Endothelial cell of umbilical vein (primary cell): ENCODE measurements around the gene PBX2. TPM values are rescaled to one million over a fixed set of nuclear protein-coding genes. Genes with fewer than 3 reads are reported as not detected.

Experiments used
- BruUV-seq: library from RNA; stranded (reverse); fragments of 400-500 nt; replicated peaks from 2 replicates; lab custom pipeline; 2021; lab: Mats Ljungman, UMichigan
- CTCF ChIA-PET: fragments of 300-600, 350-600 bp; sonication (Branson Sonifier 250); formaldehyde crosslinking; loops from one replicate; lab custom pipeline; 2021; ENCODE audit warnings: antibody characterized with exemption, inconsistent platforms; lab: Charles Lee
- POLR2A ChIA-PET: fragments of 300-600, 350-600 bp; sonication (Branson Sonifier 250); formaldehyde crosslinking; loops from one replicate; lab custom pipeline; 2021; ENCODE audit warnings: antibody characterized with exemption, inconsistent platforms; lab: Charles Lee
- DNase-seq: peaks from one replicate; pipeline ENCODE4 v3.0.0-alpha.2; 2011; ENCODE audit warnings: low read depth, low spot score
- FAIRE-seq: peaks from 2 replicates; lab custom pipeline; 2011; peaks lifted over from hg19 to GRCh38; lab: Jason Lieb, UNC
- H2AFZ ChIP-seq: 2 replicates; pipeline ENCODE4 v1.6.0; 2012; ENCODE audit warnings: low read depth, low read length, control low read depth, inconsistent platforms
- H3K27ac ChIP-seq: 2 replicates; pipeline ENCODE4 v1.5.1; 2011; ENCODE audit warnings: low read depth, mild to moderate bottlenecking, control low read depth, low read length, moderate library complexity; ENCODE audit not compliant: insufficient read depth
- H3K27me3 ChIP-seq, 2 experiments: 2 replicates each; pipeline versions ENCODE4 v1.6.0 to v1.6.1; 2011; ENCODE audit warnings: low read length in 2 of 2, mixed read lengths in 1 of 2; ENCODE audit not compliant: control insufficient read depth in 2 of 2, insufficient read depth in 2 of 2
- H3K36me3 ChIP-seq, 2 experiments: 2 replicates in 1 of 2; 3 replicates in 1 of 2; pipeline ENCODE4 v1.5.1; 2011; ENCODE audit warnings: low read length in 2 of 2, mild to moderate bottlenecking in 1 of 2, moderate library complexity in 1 of 2; ENCODE audit not compliant: control insufficient read depth in 2 of 2, insufficient read depth in 2 of 2; ENCODE audit errors: extremely low read depth in 1 of 2
- H3K4me1 ChIP-seq: 3 replicates; pipeline ENCODE4 v1.5.1; 2011; ENCODE audit warnings: mild to moderate bottlenecking, low read length; ENCODE audit not compliant: control insufficient read depth, insufficient read depth; ENCODE audit errors: extremely low read depth
- H3K4me2 ChIP-seq: 2 replicates; pipeline ENCODE4 v1.6.1; 2011; ENCODE audit warnings: low read length, control low read depth, mixed read lengths; ENCODE audit not compliant: insufficient read depth
- H3K4me3 ChIP-seq, 3 experiments: fragments of 200-600 bp in 1 of 3; sonication (generic), shearing (Covaris generic) in 1 of 3; replicated peaks in 1 of 3; 2 replicates each; pipeline ENCODE4 v1.5.1; 2011 to 2016; ENCODE audit warnings: control low read depth in 3 of 3, low read length in 3 of 3, mild to moderate bottlenecking in 2 of 3, inconsistent platforms in 1 of 3, low read depth in 1 of 3, moderate library complexity in 1 of 3; ENCODE audit not compliant: insufficient read depth in 1 of 3
- H3K79me2 ChIP-seq: 2 replicates; pipeline ENCODE4 v1.6.0; 2012; ENCODE audit warnings: low read length, inconsistent platforms; ENCODE audit not compliant: control insufficient read depth, insufficient read depth
- H3K9ac ChIP-seq: replicated peaks from 2 replicates; pipeline ENCODE3; 2011; ENCODE audit warnings: low read length, control low read depth; ENCODE audit not compliant: insufficient read depth; ENCODE audit errors: extremely low read depth
- H3K9me1 ChIP-seq: replicated peaks from 3 replicates; pipeline ENCODE4 v1.6.0; 2011; ENCODE audit warnings: mild to moderate bottlenecking, low read length; ENCODE audit not compliant: control insufficient read depth, insufficient read depth; ENCODE audit errors: extremely low read depth
- H3K9me3 ChIP-seq: replicated peaks from 2 replicates; pipeline ENCODE4 v1.5.1; 2012; ENCODE audit warnings: low read length, inconsistent platforms; ENCODE audit not compliant: control insufficient read depth, insufficient read depth
- H4K20me1 ChIP-seq: replicated peaks from 2 replicates; pipeline ENCODE3; 2011; ENCODE audit warnings: mild to moderate bottlenecking, low read length; ENCODE audit not compliant: control insufficient read depth, insufficient read depth; ENCODE audit errors: extremely low read depth
- EZH2 ChIP-seq: IDR thresholded peaks from 2 replicates; pipeline ENCODE4 v1.6.1; 2012; ENCODE audit warnings: borderline replicate concordance, low read depth, mild to moderate bottlenecking, moderate library complexity, low read length, inconsistent platforms; ENCODE audit not compliant: severe bottlenecking
- FOS ChIP-seq: IDR thresholded peaks from 2 replicates; pipeline ENCODE4 v1.6.1; 2011; ENCODE audit warnings: mild to moderate bottlenecking, low read length, moderate library complexity, borderline replicate concordance; ENCODE audit not compliant: insufficient read depth
- GATA2 ChIP-seq: IDR thresholded peaks from 2 replicates; pipeline ENCODE4 v1.7.0; 2011; ENCODE audit warnings: low read depth, mild to moderate bottlenecking, moderate library complexity, mixed read lengths, low read length; ENCODE audit not compliant: insufficient read length, insufficient read depth
- JUN ChIP-seq: IDR thresholded peaks from 2 replicates; pipeline ENCODE4 v1.6.1; 2011; ENCODE audit warnings: borderline replicate concordance, low read depth; ENCODE audit not compliant: insufficient read length, insufficient read depth
- MAX ChIP-seq: IDR thresholded peaks from 2 replicates; pipeline ENCODE4 v1.6.1; 2011; ENCODE audit not compliant: insufficient read depth, insufficient read length
- MYC ChIP-seq: IDR thresholded peaks from one replicate; pipeline ENCODE4 v1.6.1; 2011; ENCODE audit warnings: mild to moderate bottlenecking, low read depth, low read length
- POLR2AphosphoS5 ChIP-seq: IDR thresholded peaks from 2 replicates; pipeline ENCODE4 v1.6.1; 2012; ENCODE audit warnings: low read depth, mild to moderate bottlenecking, control low read depth, low read length, moderate library complexity; ENCODE audit not compliant: insufficient read depth
- dilution Hi-C: fragments of 300-500 bp; cut with MboI; formaldehyde crosslinking; loops from one replicate; pipeline ENCODE4 v1.15.0; 2019; ENCODE audit warnings: low sequenced_read_pairs; ENCODE audit not compliant: extremely low pct_ligation_motif_present
- intact Hi-C: fragments of 100-400 bp; cut with micrococcal nuclease; formaldehyde crosslinking; loops from one replicate; pipeline ENCODE4 v1.10.0; 2022
- polyA plus RNA-seq, 4 experiments: library from polyadenylated mRNA; depleted of rRNA in 3 of 4; stranded (reverse) in 3 of 4; unstranded in 1 of 4; fragments of >200 nt; gene quantifications; 2 replicates each; pipeline versions ENCODE4 v1.2.1 to v1.2.3, GENCODE V29; 2011 to 2012; ENCODE audit warnings: missing spikeins in 1 of 4
- total RNA-seq: library from RNA; stranded (reverse); gene quantifications from 2 replicates; pipeline ENCODE4 v1.2.3, GENCODE V29; 2021
- TF ChIP-seq, protein P1 (sequence below), 2 donors: IDR thresholded peaks; 1 replicate in 1 of 2; 2 replicates in 1 of 2; pipeline ENCODE4 v1.5.1; 2011; ENCODE audit warnings: low read length in 2 of 2, mild to moderate bottlenecking in 2 of 2, moderate library complexity in 2 of 2, control low read depth in 1 of 2, inconsistent platforms in 1 of 2, low read depth in 1 of 2; ENCODE audit not compliant: insufficient read depth in 1 of 2; ENCODE audit errors: extremely low read depth in 1 of 2

Gene PBX2
- total and polyA plus RNA-seq, 2 donors (not counting 3 experiments of a cell fraction or from before 2014, with no cell fraction given), result 82.3 to 100 TPM

GRCh38 chr6:32167761-32168262 lies 22.2 kb downstream of the PBX2 start:
- Histone ChIP-seq H3K79me2 (no peaks in the 10 kb centered on the region), H3K27ac (no peak overlapping the region), H3K9ac (no peak overlapping the region), H3K27me3 (no peaks in the 10 kb centered on the region), H4K20me1 (no peaks in the 10 kb centered on the region), H3K9me3 (no peaks in the 10 kb centered on the region), H3K4me1 (no peaks in the 10 kb centered on the region), H3K4me2 (no peak overlapping the region), H3K9me1 (no peaks in the 10 kb centered on the region), H3K36me3 (peaks cover 7 to 21% of the 10 kb centered on the region in 2 experiments), H3K4me3 (no peak overlapping the region), H2AFZ (no peak overlapping the region)
- no peak for DNase-seq
- BruUV-seq, result no TSS peak
- ChIA-PET POLR2A (no interaction called here), CTCF (no interaction called here)
- FAIRE-seq, result no peak
- intact Hi-C loops (no loop called here), dilution Hi-C loops (no loop called here)
- TF ChIP-seq MYC (no peak), EZH2 (no peak), JUN (no peak), FOS (no peak), GATA2 (no peak), POLR2AphosphoS5 (no peak), MAX (no peak)
- TF ChIP-seq, protein P1, sequence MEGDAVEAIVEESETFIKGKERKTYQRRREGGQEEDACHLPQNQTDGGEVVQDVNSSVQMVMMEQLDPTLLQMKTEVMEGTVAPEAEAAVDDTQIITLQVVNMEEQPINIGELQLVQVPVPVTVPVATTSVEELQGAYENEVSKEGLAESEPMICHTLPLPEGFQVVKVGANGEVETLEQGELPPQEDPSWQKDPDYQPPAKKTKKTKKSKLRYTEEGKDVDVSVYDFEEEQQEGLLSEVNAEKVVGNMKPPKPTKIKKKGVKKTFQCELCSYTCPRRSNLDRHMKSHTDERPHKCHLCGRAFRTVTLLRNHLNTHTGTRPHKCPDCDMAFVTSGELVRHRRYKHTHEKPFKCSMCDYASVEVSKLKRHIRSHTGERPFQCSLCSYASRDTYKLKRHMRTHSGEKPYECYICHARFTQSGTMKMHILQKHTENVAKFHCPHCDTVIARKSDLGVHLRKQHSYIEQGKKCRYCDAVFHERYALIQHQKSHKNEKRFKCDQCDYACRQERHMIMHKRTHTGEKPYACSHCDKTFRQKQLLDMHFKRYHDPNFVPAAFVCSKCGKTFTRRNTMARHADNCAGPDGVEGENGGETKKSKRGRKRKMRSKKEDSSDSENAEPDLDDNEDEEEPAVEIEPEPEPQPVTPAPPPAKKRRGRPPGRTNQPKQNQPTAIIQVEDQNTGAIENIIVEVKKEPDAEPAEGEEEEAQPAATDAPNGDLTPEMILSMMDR (IDR thresholded peaks at IDR 0.05; ENCODE audit: extremely low read depth in 1 of 2, insufficient read depth in 1 of 2, low read depth in 1 of 2, low read length in 2 of 2), result no peak
